Loucy (cell line): ENCODE data around the gene NBEAL2.

Source experiments
- CTCF ChIP-seq: fragments of 200-600 bp; sonication (generic); conservative IDR thresholded peaks from 2 replicates; pipeline ENCODE4 v1.5.1; 2014; ENCODE audit warnings: mild to moderate bottlenecking, antibody characterized with exemption, low read length
- EZH2phosphoT487 ChIP-seq: fragments of 200-600 bp; IDR thresholded peaks from 2 replicates; pipeline ENCODE4 v1.6.1; 2018; ENCODE audit warnings: antibody characterized with exemption, mild to moderate bottlenecking, moderate library complexity, borderline replicate concordance

- TF ChIP-seq CTCF (no peak), EZH2phosphoT487 (no peak)
Observed at GRCh38 chr3:47036145-47036544, 56.7 kb downstream of the NBEAL2 start.
